UCSD-AML1 (cell line): ENCODE results near the gene ALK.

Experiments
- DNase-seq: peaks from one replicate; lab custom pipeline; 2025; ENCODE audit not compliant: unreplicated experiment; lab: John Stamatoyannopoulos, UW

ALK gene

DNA sequence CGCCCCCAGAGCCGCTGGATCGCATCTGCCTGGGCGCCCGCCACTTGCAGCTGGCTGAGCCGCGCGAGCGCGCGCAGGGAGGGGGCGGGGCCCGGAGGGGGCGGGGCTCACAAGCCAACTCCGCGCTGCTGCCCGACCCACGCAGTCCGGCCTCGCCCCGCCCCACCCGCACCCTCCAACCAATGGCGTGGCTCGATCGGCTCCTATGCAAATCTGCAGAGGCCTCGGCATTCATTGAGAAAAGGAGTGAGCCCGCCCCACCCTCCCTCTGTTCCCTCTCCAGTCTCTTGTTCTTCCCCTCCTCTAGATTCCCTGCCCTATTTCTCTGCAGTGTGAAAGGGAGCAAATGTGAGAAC lies at the start of gene ALK:
TSS of gene ALK (minus strand) at position 27 of the 356 bp plus-strand sequence. CDS start 927 bp downstream, outside the sequence.
- peak; percentile 77 for DNase-seq

DNA sequence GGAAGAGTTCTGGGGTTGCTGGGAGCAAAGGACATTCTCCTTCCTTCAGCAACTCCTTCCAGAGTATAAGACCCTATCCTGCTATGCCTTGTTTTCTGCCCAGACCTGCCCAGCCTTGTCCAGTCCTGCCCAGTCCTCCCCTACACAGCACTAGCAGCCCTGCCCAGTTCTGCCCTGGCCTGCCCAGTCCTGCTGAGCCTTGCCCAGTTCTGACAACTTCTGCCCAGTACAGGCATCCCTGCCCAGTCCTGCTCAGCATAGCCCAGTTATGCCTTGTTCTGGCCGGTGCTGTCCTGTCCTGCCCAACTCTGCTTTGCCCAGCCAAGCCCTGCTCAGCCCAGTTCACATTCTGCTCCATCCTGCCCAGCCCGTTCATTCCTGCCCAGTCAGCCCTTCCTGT lies 44.9 kb upstream of the ALK start:
- no peak for DNase-seq

DNA sequence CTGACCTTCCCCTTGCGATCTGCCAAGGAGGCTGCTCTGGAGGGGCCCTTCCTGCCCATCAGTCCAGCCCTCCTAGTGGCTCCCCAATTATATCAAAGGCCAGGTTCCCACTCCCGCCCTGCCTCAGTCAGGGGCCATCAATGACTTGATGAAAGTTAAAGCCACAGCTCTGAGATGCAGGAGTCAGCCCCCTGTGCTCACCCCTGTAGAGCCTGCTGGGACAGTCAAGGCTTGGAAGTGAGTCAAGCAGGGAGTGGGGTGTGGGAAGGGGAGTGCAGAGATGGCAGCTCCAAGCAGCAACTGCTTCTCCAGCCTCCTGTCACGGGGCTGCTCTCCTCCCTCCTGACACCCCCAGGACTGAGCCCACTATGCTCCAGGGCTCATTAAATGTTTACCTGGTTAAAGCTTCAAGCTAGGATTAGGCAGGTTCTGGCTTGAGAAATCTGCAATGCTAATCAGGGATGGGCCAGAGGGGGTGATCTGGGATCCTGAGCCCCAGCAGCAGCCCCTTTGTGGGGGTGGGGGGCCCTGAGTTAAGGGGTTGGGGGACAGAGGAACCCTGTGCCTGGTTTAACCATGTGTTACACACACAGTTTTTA lies 42.7 kb upstream of the ALK start:
- no peak for DNase-seq

DNA sequence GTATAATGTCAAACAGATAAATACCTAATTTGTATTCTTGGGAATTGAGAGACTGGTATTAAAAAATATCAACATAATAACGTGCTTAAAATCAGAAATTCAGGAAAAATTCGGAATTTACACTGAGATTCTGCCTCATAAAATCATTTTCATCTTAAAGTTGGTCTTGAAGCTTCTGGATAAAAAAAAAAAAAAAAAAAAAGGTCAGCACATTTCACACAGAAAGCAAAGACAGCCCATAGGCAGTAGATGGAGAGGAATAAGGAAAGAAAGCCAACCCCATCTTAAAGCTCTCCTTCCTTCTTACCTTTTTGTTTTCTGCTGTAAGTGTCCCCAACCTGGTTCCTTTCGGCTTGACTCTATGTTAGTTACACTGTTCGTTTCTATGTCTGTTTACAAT lies 41.5 kb upstream of the ALK start:
- no peak for DNase-seq

DNA sequence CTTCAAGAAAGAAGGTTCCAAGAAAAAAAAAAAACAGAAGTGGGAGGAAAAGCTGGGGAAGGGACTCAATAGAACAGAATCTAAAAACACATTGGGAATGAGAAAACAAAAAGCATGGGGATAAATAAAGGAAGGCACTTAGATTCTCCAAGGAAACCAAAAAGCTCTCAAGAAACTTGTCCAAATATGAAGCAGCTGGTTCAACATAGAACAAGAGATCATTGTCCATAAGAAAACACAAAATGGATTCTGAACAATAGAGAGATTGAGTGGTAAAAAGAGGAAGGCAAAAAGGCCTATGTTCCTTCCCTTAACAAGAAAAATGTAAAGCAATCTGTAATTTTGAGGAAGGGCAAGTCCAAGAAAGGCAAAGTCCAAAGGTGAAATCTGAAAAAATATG lies 32.9 kb upstream of the ALK start:
- no peak for DNase-seq

DNA sequence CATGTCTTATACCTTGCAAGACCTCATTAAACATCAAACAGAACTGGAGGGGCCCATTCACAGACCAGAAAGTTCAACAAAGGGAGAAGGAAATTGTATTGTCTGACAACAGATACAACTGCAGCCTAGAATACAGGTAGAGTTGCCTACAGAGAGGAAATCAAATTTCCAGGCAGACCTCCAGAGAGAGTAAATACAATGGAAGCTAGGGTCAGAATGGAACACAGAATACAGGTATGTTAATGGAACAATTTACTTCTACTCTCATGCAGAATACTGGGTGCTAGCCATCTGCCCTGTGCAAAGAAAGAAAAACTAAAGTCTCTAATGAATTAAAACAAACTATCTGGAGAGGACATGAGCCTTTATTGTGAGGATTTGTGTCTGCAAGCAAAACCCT lies 31.6 kb upstream of the ALK start:
- no peak for DNase-seq

DNA sequence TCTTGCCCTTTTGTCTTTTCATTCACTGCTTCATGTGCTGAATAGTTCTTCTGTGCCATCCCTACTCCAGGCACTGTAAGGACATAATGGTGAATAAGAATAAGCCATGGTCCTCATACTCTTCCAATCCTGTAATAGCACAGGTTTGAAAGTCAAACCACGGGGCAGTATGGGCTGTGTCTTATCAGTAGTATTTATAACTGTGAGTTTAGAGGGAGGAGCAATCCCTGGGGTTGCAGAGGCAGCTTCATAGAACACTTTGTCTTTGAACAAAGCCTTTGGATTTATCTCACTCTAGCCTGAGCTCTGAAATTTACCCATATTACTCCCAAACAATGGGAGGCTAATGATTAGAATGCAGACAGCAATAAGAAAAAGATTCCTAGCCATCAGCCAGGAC lies 30.2 kb upstream of the ALK start:
- no peak for DNase-seq

DNA sequence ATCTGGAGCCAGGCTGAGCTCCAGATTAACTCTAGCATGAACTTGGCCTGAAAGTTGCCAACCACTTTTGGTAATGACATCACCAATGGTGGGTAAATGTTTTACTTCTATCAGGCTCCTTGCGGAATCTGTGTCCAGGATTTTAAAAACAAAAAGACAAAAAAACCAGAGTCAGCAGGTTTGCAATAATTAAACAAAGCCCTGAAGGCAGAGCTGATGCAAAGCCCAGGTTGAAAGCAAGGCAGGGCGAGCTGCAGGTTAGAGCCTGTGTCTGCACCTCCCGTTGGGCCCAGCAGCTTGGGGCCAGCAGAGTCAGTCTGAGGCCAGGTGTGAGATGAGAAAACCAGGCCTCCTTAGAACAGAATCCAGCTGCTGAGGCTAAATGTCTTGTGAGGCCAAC lies 29.1 kb upstream of the ALK start:
- no peak for DNase-seq

DNA sequence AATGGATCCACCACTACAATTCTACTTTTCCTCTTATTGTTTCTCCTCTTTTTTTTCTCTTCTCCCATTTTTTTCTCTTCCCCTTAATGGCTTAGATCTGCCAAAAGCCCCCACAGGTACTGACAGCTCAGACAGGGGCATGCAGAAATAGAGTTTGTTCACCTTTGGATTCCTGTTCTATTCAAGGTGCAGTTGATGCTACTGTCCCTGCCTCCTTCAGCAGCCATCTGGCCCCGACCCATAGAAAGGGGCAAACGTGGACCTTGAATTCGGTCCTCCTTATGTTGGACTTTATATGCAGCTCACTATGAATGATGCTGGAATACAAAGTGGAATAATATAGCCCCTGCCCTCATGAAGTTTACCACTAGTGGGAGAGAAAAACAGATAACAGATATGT lies 27.7 kb upstream of the ALK start:
- DNase-seq: no peak

DNA sequence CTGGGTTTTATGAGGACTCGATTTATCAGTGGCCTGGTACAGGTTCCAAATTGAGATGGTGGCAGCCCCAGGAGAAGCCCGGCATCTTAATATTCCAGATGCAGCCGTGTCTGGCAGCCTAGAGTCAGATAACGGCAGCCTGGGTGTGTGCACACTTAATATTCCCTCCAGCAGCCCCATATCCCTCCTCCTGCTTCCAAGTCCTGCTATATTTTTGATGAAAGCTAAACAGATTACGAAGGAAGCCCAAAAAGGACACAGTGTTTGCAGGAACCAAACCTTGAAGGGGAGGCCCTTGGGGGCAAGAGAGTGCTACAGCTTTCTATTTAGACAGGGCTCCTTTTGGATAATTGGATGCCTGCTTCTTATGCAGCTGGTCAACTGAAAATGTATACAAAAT lies 25.1 kb upstream of the ALK start:
- DNase-seq: no peak

DNA sequence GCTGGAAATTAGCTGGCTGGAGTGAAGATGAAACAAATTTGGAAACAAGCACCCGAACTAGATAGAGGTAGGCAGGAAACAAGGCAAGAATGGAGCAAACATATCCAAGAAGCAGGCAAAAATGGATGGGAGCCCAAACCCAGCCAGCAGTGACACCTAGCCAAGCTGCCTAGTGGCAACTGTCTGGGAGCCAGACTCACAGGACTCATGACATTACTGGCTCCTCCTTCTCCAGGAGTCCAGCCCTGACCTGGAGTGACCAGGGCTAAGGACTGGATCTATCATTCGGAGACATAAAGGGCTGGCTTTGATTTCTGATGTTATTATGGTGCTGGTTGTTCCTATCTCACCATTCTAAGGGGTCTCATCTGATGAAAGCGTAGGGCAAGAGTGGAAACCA lies 21.3 kb upstream of the ALK start:
- no peak for DNase-seq

DNA sequence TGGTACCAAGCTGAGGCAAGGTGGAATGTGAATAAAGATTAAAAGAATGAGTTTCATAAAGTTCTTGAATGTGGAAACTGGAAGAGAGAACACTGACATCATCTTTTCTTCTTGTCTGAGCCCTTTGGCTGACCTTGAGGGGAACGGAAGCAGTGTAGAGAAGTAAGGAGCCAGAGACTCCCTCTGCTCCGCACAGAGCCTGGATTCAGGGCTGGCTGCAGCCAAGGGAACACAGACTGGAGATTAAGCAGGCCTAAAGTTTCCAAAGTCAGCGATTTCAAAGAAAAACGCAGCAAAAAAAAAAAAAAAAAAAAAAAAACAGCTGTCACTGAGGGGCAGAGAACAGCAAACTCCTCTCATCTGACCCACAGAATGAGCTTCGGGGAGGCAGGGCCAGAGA lies 19.3 kb upstream of the ALK start:
- DNase-seq: no peak

DNA sequence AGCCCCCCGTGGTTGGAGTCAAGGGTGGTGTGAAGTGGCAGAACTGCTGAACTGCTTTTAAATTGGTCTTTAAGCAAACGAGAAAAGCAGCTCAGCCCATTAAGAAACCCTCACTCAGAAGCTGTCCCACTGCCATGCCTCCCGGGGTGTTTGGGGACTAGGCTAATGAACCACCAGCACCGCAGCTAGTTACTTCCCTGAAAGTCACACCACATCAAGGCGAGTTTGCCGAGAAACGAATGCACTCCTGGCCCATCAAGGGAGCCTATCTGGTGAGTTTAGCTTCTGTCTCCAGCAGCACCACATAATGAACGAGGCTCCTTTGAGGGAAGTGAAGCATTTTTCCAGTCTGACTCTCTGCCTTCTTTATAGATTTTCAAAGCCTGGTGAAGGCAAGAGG lies 14.6 kb upstream of the ALK start:
- DNase-seq: no peak

DNA sequence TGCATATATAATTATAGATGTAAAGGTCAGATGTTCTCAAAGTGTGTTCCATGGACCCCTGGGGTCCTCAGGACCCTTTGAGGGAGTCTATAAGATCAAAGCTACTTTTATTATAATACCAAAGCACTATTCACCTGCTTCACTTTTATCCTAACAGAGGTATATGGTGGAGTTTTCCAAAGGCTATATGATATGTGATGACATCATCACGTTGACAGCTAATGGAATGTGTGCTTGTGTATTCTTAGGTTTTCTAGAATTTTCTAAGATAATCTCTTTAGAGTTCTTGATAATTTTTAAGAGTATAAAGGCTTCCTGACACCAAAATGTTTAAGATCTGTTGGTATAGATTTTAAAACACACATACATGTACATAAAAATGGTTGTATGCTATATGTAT lies 10.4 kb upstream of the ALK start:
- DNase-seq: no peak

DNA sequence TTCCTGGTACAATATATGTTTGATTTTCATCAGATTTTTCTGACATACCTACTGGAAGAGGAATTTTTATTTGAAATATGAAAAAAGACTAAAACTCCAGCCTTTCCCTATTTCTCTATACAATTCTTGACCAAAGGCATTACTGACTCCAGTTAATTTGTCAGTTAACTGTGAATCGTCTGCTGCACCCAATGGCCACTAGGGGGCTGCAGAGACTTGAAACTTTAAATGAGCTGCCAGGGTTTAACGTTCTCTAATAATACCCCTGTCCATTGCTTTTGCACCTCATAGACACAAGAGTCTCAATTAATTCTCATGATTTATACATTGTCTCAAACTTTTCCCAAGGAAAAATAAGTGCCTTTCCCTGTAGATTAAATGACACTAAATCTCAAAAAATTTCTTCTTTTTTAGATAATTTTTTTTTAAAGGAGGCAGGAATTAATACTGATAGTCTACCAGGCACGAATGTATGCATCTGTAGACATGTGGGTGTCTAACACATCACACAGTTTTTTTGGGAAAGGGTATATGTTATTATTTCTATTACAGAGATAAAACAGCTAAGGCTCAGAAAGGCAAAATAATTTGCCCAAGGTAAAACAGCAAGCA lies 1.8 kb upstream of the ALK start:
- DNase-seq: peak; percentile 30

DNA sequence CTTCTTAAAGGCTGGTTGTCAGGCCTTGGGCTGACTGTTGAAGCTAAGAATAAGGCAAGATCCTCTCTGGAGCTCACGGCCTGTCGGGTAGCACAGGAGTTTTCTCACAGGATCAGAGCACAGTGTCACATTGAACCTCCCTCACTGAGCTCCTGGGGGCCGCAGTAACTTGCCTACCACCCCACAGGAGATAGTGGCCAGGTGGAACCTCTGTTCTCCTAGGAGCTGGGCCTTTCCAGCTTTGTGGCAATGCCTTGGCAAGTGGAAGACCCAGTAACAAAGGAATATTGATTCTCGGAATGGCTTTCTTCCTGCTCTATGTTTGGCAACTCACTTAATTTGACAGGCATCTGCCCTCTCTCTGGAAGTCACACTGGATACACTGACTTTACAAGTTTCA lies 1.2 kb upstream of the ALK start:
- no peak for DNase-seq

DNA sequence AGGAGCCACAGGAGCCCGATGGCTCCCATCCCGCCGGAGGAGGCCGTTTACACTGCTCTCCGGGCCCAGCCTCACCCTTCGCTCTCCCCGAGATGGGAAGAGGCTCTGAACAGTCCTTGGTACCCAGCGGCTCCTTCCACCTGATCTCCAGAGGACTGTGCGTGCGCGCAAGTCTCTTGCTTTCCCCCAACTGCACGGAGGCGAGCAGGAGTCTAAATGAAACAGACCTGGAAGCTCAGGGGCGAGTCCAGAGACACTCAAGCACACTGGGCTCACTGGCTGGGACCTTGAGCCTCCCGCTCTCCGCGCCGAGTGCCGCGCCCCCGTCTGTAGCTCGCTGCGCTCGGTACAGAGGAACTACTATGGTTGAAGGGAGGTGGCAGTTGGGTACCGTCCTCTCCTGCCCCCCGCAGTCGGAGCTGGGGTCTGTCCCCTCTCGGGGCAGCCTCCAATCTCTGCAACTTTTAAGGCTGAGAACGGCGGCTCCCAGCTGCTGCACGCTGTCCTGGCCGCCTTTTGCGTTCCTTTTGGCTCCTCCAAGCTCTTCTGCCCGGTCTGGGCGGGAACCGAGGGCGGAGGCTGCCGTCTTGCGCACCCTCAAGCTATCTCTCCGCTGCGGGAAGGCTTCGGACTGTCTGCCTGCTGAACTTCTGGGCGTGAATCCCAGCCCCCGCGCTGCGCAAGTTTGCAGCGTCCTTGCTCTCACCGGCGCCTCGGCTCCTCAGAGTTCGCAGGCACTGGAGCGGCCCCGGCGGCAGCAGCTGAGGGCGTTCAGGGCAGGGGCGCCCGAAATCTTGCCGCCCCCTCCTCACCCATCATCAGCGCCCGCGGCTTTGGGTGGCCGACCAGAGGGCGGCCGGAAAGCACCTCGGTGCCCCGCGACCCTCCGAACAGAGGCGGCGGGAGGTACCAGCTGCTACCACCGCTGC lies 491 bp downstream of the ALK start:
- DNase-seq: no peak

DNA sequence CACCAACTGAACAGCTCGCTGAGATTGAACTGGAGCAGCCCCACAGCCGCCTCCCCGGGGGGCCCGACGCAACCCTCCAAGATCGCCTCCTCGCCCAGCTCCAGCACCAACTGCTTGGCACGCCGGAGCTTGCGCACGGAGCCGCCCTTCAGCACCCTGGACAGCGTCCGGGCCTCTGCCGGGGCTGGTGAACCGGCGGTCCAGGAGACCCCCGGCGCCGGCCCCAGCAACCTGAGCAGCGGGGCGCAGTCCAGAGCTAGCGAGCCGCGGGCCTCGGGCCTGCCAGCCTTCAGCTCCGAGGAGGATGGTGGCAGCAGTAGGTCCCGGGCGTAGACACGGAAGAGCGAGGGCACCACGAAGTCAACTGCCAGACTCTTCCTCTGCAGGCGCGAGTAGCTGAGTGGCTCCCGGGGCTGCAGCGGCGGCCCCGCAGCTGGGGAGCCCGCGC lies 1.2 kb downstream of the ALK start:
- peak; percentile 34 for DNase-seq

DNA sequence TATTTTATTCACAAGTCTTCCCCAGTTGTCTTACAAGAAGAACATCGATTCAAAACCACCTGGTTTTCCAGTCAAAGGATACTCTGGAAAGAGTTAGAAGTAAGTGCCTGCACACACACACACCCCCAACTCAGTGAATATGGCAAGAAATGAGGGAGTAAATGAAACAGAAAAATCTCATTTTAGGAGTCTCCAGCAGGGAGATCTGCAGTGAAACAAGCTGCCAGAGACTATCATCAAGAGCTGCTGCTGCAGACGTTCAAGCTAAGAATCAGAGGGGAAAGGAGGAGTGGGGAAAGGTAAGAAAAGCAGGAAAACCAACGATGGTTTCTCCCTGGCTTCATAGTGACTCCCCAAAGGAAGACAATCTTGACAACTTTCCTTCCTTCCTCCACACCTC lies 2.4 kb downstream of the ALK start:
- DNase-seq: no peak

DNA sequence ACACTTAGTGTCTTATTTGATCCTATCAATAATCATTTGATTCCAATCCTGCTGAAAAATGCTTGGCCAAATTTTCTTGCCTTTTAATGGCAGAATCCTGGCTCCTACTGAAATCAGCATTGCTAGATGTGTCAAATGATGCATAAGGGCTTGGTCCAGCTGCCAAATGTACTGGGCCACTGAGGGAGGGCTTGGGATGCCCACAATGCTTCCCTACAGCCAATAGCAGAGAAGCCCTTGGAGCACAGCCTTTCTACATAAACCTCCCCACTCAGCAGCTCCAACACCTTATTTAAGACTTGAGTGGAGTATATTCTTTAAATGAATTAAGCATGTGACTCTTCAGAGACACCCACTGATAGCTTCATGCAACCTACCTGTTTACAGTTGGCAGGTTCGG lies 3.6 kb downstream of the ALK start:
- no peak for DNase-seq

DNA sequence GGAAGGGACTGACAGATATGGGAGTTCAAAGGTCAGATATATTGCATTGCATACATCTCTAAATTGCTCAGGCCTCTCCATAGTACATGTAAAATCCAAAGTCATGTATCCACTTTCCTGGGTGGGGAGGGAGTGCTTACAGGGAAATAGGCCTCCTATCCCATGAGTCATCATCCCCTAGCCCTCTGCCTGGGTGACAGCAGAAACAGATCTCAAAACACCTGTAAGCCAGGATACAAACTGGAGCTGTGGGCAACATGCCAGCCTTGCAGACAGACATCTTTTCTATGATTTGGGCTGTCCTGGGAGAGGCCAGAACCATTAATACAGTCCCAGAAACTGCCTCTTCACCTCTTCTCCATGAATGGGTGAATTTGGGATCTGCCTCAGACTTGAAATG lies 4.8 kb downstream of the ALK start:
- no peak for DNase-seq

DNA sequence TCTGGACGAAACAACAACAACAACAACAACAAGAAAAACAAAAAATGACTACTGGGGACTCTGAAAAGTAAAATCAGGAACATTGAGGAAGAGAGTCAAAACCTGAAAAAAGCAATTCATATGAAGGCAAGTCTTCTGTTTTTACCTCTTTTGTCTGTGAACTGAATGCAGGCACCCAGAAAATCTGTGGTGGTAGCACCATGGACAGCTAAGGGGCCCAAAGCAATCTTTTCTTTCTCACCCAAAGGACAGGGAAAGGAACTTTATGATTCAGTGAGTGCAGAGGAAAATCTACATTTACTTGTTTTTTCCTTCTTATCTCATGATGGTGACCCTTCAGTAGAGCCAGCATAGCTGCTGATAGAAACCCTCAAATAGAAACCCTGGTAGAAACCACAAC lies 10.4 kb downstream of the ALK start:
- no peak for DNase-seq
